ENCODE data around the gene RNF212.

RNF212 gene

GRCh38 chr4:1115528-1116293 lies 2.3 kb upstream of the RNF212 start:
- DNase-seq (ENCODE audit: low read depth in 3 of 3): no peak

GRCh38 chr4:1112821-1113182 lies 562 bp downstream of the RNF212 start:
- no peak for DNase-seq (ENCODE audit: low read depth in 3 of 3)

GRCh38 chr4:1112174-1112820 lies 1.1 kb downstream of the RNF212 start:
- DNase-seq (ENCODE audit: low read depth in 3 of 3): no peak

- DNase-seq (ENCODE audit: low read depth in 3 of 3): no peak
These were observed 2.0 kb downstream of the RNF212 start for GRCh38 chr4:1111259-1111809.

GRCh38 chr4:1109898-1110506 lies 3.4 kb downstream of the RNF212 start:
- no peak for DNase-seq (ENCODE audit: low read depth in 3 of 3)

- no peak for DNase-seq (ENCODE audit: low read depth in 3 of 3)
These were observed 4.0 kb downstream of the RNF212 start for GRCh38 chr4:1109333-1109732.

GRCh38 chr4:1105662-1106061 lies 7.7 kb downstream of the RNF212 start:
- no peak for DNase-seq (ENCODE audit: low read depth in 3 of 3)

GRCh38 chr4:1105067-1105466 lies 8.3 kb downstream of the RNF212 start:
- DNase-seq (ENCODE audit: low read depth in 3 of 3): no peak

GRCh38 chr4:1104647-1105046 lies 8.7 kb downstream of the RNF212 start:
- DNase-seq (ENCODE audit: low read depth in 3 of 3): no peak

GRCh38 chr4:1099684-1100335 lies 13.6 kb downstream of the RNF212 start:
- DNase-seq (ENCODE audit: low read depth in 3 of 3): no peak

GRCh38 chr4:1099270-1099669 lies 14.1 kb downstream of the RNF212 start:
- no peak for DNase-seq (ENCODE audit: low read depth in 3 of 3)

GRCh38 chr4:1098311-1098925 lies 14.9 kb downstream of the RNF212 start:
- no peak for DNase-seq (ENCODE audit: low read depth in 3 of 3)

- DNase-seq (ENCODE audit: low read depth in 3 of 3): no peak
These were observed 15.8 kb downstream of the RNF212 start for GRCh38 chr4:1097553-1097952.

GRCh38 chr4:1096841-1097240 lies 16.5 kb downstream of the RNF212 start:
- no peak for DNase-seq (ENCODE audit: low read depth in 3 of 3)

GRCh38 chr4:1094336-1094690 lies 19.1 kb downstream of the RNF212 start:
- no peak for DNase-seq (ENCODE audit: low read depth in 3 of 3)

GRCh38 chr4:1093391-1094335 lies 19.7 kb downstream of the RNF212 start:
- DNase-seq (ENCODE audit: low read depth in 3 of 3): no peak

- no peak for DNase-seq (ENCODE audit: low read depth in 3 of 3)
These were observed 20.4 kb downstream of the RNF212 start for GRCh38 chr4:1092983-1093361.

- no peak for DNase-seq (ENCODE audit: low read depth in 3 of 3)
These were observed 21.1 kb downstream of the RNF212 start for GRCh38 chr4:1092026-1092982.

- DNase-seq (ENCODE audit: low read depth in 3 of 3): no peak
These were observed 21.8 kb downstream of the RNF212 start for GRCh38 chr4:1091561-1091995.
